Measurements from ENCODE around the gene GIGYF1.

Gene GIGYF1

GRCh38 chr7:100735730-100736129, 41.7 kb upstream of the GIGYF1 start (continued):
- TF ChIP-seq CREB5 (CRISPR knock-in tag; IDR thresholded peaks at IDR 0.05; ENCODE audit: low read depth) (no peak), ZC3H10 (CRISPR knock-in tag; IDR thresholded peaks at IDR 0.05) (no peak), TOX (CRISPR knock-in tag; IDR thresholded peaks at IDR 0.05; ENCODE audit: borderline replicate concordance) (no peak), PATZ1 (CRISPR knock-in tag; IDR thresholded peaks at IDR 0.05; ENCODE audit: borderline replicate concordance) (no peak), BACH2 (CRISPR knock-in tag; IDR thresholded peaks at IDR 0.05; ENCODE audit: borderline replicate concordance) (no peak)

- no peak for TF ChIP-seq CSRNP3 (CRISPR knock-in tag; IDR thresholded peaks at IDR 0.05)
- no peak for TF ChIP-seq GLIS3 (CRISPR knock-in tag; IDR thresholded peaks at IDR 0.05)
- no peak for TF ChIP-seq ISL1 (CRISPR knock-in tag; IDR thresholded peaks at IDR 0.05)
- no peak for ATAC-seq
These were observed 38.0 kb upstream of the GIGYF1 start for GRCh38 chr7:100731937-100732636.

- no peak for ATAC-seq
- no peak for TF ChIP-seq POU6F1 (CRISPR knock-in tag; IDR thresholded peaks at IDR 0.05; ENCODE audit: borderline replicate concordance, low read depth)
- TF ChIP-seq BACH2 (CRISPR knock-in tag; IDR thresholded peaks at IDR 0.05; ENCODE audit: borderline replicate concordance): no peak
- TF ChIP-seq OSR1 (CRISPR knock-in tag; IDR thresholded peaks at IDR 0.05): no peak
- TF ChIP-seq ISL1 (CRISPR knock-in tag; IDR thresholded peaks at IDR 0.05): no peak
- no peak for TF ChIP-seq ZFP30 (CRISPR knock-in tag; IDR thresholded peaks at IDR 0.05)
- no peak for TF ChIP-seq ZNF8 (CRISPR knock-in tag; IDR thresholded peaks at IDR 0.05)
- TF ChIP-seq CSRNP3 (CRISPR knock-in tag; IDR thresholded peaks at IDR 0.05): no peak
- no peak for TF ChIP-seq SNAI2 (CRISPR knock-in tag; IDR thresholded peaks at IDR 0.05)
- no peak for TF ChIP-seq CREB5 (CRISPR knock-in tag; IDR thresholded peaks at IDR 0.05; ENCODE audit: low read depth)
- no peak for TF ChIP-seq RARB (CRISPR knock-in tag; IDR thresholded peaks at IDR 0.05)
- TF ChIP-seq ARNTL (CRISPR knock-in tag; IDR thresholded peaks at IDR 0.05; ENCODE audit: borderline replicate concordance, low read depth): no peak
- no peak for TF ChIP-seq ZC3H10 (CRISPR knock-in tag; IDR thresholded peaks at IDR 0.05)
- no peak for TF ChIP-seq PPARA (CRISPR knock-in tag; IDR thresholded peaks at IDR 0.05; ENCODE audit: borderline replicate concordance)
These were observed 36.2 kb upstream of the GIGYF1 start for GRCh38 chr7:100730136-100730800.

- TF ChIP-seq TCF4 (CRISPR knock-in tag; IDR thresholded peaks at IDR 0.05; ENCODE audit: borderline replicate concordance): no peak
- no peak for TF ChIP-seq OSR1 (CRISPR knock-in tag; IDR thresholded peaks at IDR 0.05)
- no peak for TF ChIP-seq TOX (CRISPR knock-in tag; IDR thresholded peaks at IDR 0.05; ENCODE audit: borderline replicate concordance)
- TF ChIP-seq ZC3H10 (CRISPR knock-in tag; IDR thresholded peaks at IDR 0.05): no peak
- TF ChIP-seq CSRNP3 (CRISPR knock-in tag; IDR thresholded peaks at IDR 0.05): no peak
- no peak for TF ChIP-seq TSHZ2 (CRISPR knock-in tag; IDR thresholded peaks at IDR 0.05)
- ATAC-seq: no peak
These were observed 34.1 kb upstream of the GIGYF1 start for GRCh38 chr7:100728196-100728595.

All from SK-N-SH treated with all-trans-retinoic acid at 6 μM for 48 hours (cell line).